ENCODE measurements around the gene VAV1.

Gene VAV1

DNA sequence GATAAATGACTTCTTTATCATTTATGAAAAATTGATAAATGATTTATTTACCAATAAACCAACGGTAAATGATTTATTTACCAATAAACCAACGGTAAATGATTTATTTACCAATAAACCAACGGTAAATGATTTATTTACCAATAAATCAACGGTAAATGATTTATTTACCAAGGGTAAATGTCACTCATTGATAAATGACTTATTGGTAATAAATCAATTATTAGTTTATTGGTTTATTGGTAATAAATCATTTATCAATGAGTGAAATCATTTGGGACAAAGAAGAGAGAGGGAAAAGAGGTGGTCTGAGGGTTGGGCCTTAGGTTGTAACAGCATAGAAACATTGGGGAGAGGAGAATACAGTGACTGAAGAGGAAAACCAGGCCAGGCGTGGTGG lies 21.5 kb downstream of the VAV1 start:
- Histone ChIP-seq H4K20me1 (ENCODE audit: insufficient read depth, low read length) (peaks cover 3% of the 10 kb centered on the region; the same call in 1 of the 2 replicates), H3K4me3 (ENCODE audit: low read depth in 1 of 2, low read length in 2 of 2) (no peak overlapping the region), H3K79me2 (ENCODE audit: insufficient read depth, low read length) (peaks cover 92% of the 10 kb centered on the region), H3K4me1 (ENCODE audit: insufficient read depth, low read length) (no peaks in the 10 kb centered on the region), H3K27me3 (ENCODE audit: insufficient read depth, low read length, poor library complexity) (no peaks in the 10 kb centered on the region), H3K36me3 (ENCODE audit: insufficient read depth, low read length) (peaks cover 24% of the 10 kb centered on the region), H2AFZ (ENCODE audit: low read depth, low read length) (no peak overlapping the region), H3K27ac (ENCODE audit: low read length) (no peak overlapping the region), H3K9ac (ENCODE audit: low read depth, low read length) (no peak overlapping the region), H3K9me3 (ENCODE audit: insufficient read depth, low read length, severe bottlenecking) (peaks cover 4% of the 10 kb centered on the region), H3K4me2 (ENCODE audit: insufficient read depth, low read length) (no peak overlapping the region)
- DNase-seq (no peak), ATAC-seq (ENCODE audit: insufficient read depth, low read depth) (no peak)
- TF ChIP-seq CTCF (IDR thresholded peaks at IDR 0.05; ENCODE audit: borderline replicate concordance, extremely low read depth, low read length, poor library complexity, severe bottlenecking) (no peak), EZH2 (IDR thresholded peaks at IDR 0.05; ENCODE audit: borderline replicate concordance, low read depth, low read length, severe bottlenecking) (no peak)

DNA sequence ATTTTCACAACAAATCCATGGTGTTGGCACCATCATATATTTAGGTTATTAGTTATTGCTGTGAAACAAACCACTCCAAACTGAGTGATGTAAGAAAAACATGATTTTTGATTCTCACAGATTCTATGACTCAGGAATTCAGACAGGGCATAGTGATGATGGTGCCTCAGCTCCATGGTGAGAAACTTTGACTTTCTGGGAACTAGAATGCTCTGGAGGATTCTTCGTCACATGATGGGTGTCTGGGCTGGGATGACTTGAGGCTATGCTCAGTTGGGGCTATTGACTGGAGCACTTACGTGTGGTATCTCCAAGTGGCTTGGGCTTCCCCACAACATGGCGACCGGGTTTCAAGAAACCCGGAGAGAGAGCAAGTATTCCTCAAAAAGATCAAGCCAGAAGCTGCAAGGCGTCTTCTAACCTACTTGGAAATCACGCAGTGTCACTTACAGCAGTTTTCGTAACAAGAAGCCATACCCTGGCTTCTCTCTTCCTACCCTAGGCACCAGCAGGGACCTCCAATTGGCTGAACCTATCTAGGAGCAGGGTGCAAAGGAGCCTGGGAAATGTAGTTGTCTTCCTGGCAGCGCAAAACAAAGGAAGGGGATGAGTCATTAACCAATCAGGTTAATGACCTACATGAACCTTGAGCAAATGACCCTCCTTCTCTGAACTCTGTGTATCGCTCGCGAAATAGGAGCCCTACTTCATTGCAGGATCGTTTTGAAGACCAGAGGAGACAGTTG lies 22.4 kb downstream of the VAV1 start:
- H4K20me1 ChIP-seq (ENCODE audit: insufficient read depth, low read length) = peaks cover 3% of the 10 kb centered on the region; the same call in 1 of the 2 replicates
- no peaks in the 10 kb centered on the region for H3K27me3 ChIP-seq (ENCODE audit: insufficient read depth, low read length, poor library complexity)
- H3K9ac ChIP-seq (ENCODE audit: low read depth, low read length) = no peak overlapping the region
- DNase-seq = no peak
- H3K4me3 ChIP-seq (ENCODE audit: low read depth in 1 of 2, low read length in 2 of 2) = no peak overlapping the region
- no peak overlapping the region for H3K27ac ChIP-seq (ENCODE audit: low read length)
- H3K79me2 ChIP-seq (ENCODE audit: insufficient read depth, low read length) = peaks cover 92% of the 10 kb centered on the region
- H3K4me2 ChIP-seq (ENCODE audit: insufficient read depth, low read length) = no peak overlapping the region
- ATAC-seq (ENCODE audit: insufficient read depth, low read depth) = no peak
- peaks cover 22% of the 10 kb centered on the region for H3K36me3 ChIP-seq (ENCODE audit: insufficient read depth, low read length)
- H3K4me1 ChIP-seq (ENCODE audit: insufficient read depth, low read length) = peaks cover 3% of the 10 kb centered on the region; the same call in 1 of the 2 replicates
- no peak for TF ChIP-seq CTCF (IDR thresholded peaks at IDR 0.05; ENCODE audit: borderline replicate concordance, extremely low read depth, low read length, poor library complexity, severe bottlenecking)
- TF ChIP-seq EZH2 (IDR thresholded peaks at IDR 0.05; ENCODE audit: borderline replicate concordance, low read depth, low read length, severe bottlenecking) = no peak
- H3K9me3 ChIP-seq (ENCODE audit: insufficient read depth, low read length, severe bottlenecking) = peaks cover 4% of the 10 kb centered on the region
- H2AFZ ChIP-seq (ENCODE audit: low read depth, low read length) = no peak overlapping the region

DNA sequence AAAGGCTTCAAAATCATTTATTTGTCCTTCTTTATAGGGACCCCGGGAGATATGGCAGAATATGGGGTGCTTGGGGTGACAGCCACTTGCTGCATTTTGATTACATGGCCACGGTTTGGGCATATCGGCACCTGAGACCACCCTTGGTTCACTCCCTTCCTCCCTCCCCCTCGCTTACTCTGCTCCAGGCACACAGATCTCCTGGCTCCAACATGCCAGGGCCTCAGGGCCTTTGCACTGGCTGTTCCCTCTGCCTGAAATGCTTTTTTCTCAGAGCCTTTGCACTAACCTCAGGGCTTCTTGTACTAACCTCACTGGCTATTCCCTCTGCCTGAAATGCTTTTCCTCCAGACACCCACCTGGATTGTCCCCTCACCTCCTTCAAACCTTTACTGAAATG lies 23.8 kb downstream of the VAV1 start:
- peaks cover 89% of the 10 kb centered on the region for H3K79me2 ChIP-seq (ENCODE audit: insufficient read depth, low read length)
- H3K36me3 ChIP-seq (ENCODE audit: insufficient read depth, low read length) = peaks cover 10% of the 10 kb centered on the region
- no peak overlapping the region for H3K9ac ChIP-seq (ENCODE audit: low read depth, low read length)
- no peak overlapping the region for H3K4me2 ChIP-seq (ENCODE audit: insufficient read depth, low read length)
- TF ChIP-seq EZH2 (IDR thresholded peaks at IDR 0.05; ENCODE audit: borderline replicate concordance, low read depth, low read length, severe bottlenecking) (no peak), CTCF (IDR thresholded peaks at IDR 0.05; ENCODE audit: borderline replicate concordance, extremely low read depth, low read length, poor library complexity, severe bottlenecking) (no peak)
- DNase-seq (no peak), ATAC-seq (ENCODE audit: insufficient read depth, low read depth) (no peak)
- no peak overlapping the region for H3K4me3 ChIP-seq (ENCODE audit: low read depth in 1 of 2, low read length in 2 of 2)
- peaks cover 17% of the 10 kb centered on the region for H3K4me1 ChIP-seq (ENCODE audit: insufficient read depth, low read length)
- peaks cover 3% of the 10 kb centered on the region; the same call in 1 of the 2 replicates for H4K20me1 ChIP-seq (ENCODE audit: insufficient read depth, low read length)
- H3K27ac ChIP-seq (ENCODE audit: low read length) = no peak overlapping the region
- no peaks in the 10 kb centered on the region for H3K9me3 ChIP-seq (ENCODE audit: insufficient read depth, low read length, severe bottlenecking)
- H3K27me3 ChIP-seq (ENCODE audit: insufficient read depth, low read length, poor library complexity) = no peaks in the 10 kb centered on the region
- no peak overlapping the region for H2AFZ ChIP-seq (ENCODE audit: low read depth, low read length)

All from DND-41 (cell line).